HG03565 (cell line): ENCODE results near the gene CDX2.

Source experiments
- ATAC-seq: cut with Tn5 transposase; IDR thresholded peaks from one replicate; pipeline ENCODE4 v1.9.1; 2021; ENCODE audit warnings: mild to moderate bottlenecking, moderate library complexity; ENCODE audit not compliant: unreplicated experiment

Gene CDX2

GRCh38 chr13:27918918-27919658 lies 50.0 kb downstream of the CDX2 start:
- no peak for ATAC-seq

GRCh38 chr13:27918041-27918917 lies 50.8 kb downstream of the CDX2 start:
- ATAC-seq = no peak

GRCh38 chr13:27917121-27917947 lies 51.8 kb downstream of the CDX2 start:
- ATAC-seq = no peak

GRCh38 chr13:27915301-27916207 lies 53.6 kb downstream of the CDX2 start:
- no peak for ATAC-seq

- ATAC-seq = no peak
Observed at GRCh38 chr13:27913160-27913559, 56.0 kb downstream of the CDX2 start.

- no peak for ATAC-seq
Observed at GRCh38 chr13:27911521-27911920, 57.6 kb downstream of the CDX2 start.
